SU-DHL-6 (cell line): ENCODE measurements around the gene FAM135A.

Experiments used
- H2AFZ ChIP-seq: fragments of 200-600 bp; sonication (generic); 2 replicates; pipeline ENCODE4 v1.6.1; 2014; ENCODE audit warnings: low read depth, mild to moderate bottlenecking, moderate library complexity, mixed read lengths, antibody characterized with exemption, low read length; ENCODE audit not compliant: severe bottlenecking
- H3F3A ChIP-seq: fragments of 200-600 bp; shearing (Covaris generic); 2 replicates; pipeline ENCODE4 v1.6.0; 2016; ENCODE audit warnings: antibody characterized with exemption, mild to moderate bottlenecking; ENCODE audit not compliant: insufficient read depth
- H3K27ac ChIP-seq: fragments of 200-600 bp; sonication (generic); 2 replicates; pipeline ENCODE4 v1.5.1; 2016; ENCODE audit warnings: low read depth, mild to moderate bottlenecking, low read length, moderate library complexity, mixed read lengths
- H3K27me3 ChIP-seq: fragments of 200-600 bp; sonication (generic), shearing (Covaris generic); 2 replicates; pipeline ENCODE4 v1.6.0; 2014; ENCODE audit warnings: mild to moderate bottlenecking, low read length
- H3K36me3 ChIP-seq: fragments of 200-600 bp; sonication (generic); 2 replicates; pipeline ENCODE4 v1.6.1; 2014; ENCODE audit warnings: mild to moderate bottlenecking, low read length, mixed read lengths
- H3K4me2 ChIP-seq: fragments of 300-600, 200-600 bp; shearing (Covaris generic), sonication (generic); 2 replicates; pipeline ENCODE4 v1.6.0; 2014; ENCODE audit warnings: low read length, low read depth, mild to moderate bottlenecking; ENCODE audit not compliant: poor library complexity, severe bottlenecking
- H3K4me3 ChIP-seq: fragments of 200-600 bp; sonication (generic); 2 replicates; pipeline ENCODE4 v1.5.1; 2014; ENCODE audit warnings: antibody characterized with exemption, low read length, mild to moderate bottlenecking, mixed read lengths; ENCODE audit not compliant: insufficient read depth, poor library complexity, severe bottlenecking
- H3K79me2 ChIP-seq: fragments of 200-600 bp; sonication (generic); 2 replicates; pipeline ENCODE4 v1.6.1; 2014; ENCODE audit warnings: mild to moderate bottlenecking, low read length, moderate library complexity; ENCODE audit not compliant: insufficient read depth
- H3K9ac ChIP-seq: fragments of 200-600 bp; sonication (generic); 2 replicates; pipeline ENCODE4 v1.7.0; 2014; ENCODE audit warnings: mild to moderate bottlenecking, low read length
- H3K9me2 ChIP-seq: fragments of 200-600 bp; sonication (generic); replicated peaks from 2 replicates; pipeline ENCODE4 v1.6.1; 2014; ENCODE audit warnings: low read length; ENCODE audit not compliant: insufficient read depth
- H3K9me3 ChIP-seq: fragments of 200-600 bp; sonication (generic); 2 replicates; pipeline ENCODE4 v1.6.1; 2014; ENCODE audit warnings: low read length, mixed read lengths; ENCODE audit not compliant: insufficient read depth
- H4K20me1 ChIP-seq: fragments of 200-600 bp; sonication (generic); 2 replicates; pipeline ENCODE4 v1.6.1; 2014; ENCODE audit warnings: low read depth, mild to moderate bottlenecking, antibody characterized with exemption, low read length, moderate library complexity, mixed read lengths
- CTCF ChIP-seq: fragments of 200-600 bp; sonication (generic); IDR thresholded peaks from one replicate; pipeline ENCODE4 v1.5.1; 2017; ENCODE audit warnings: antibody characterized with exemption, mild to moderate bottlenecking, low read length, moderate library complexity; ENCODE audit not compliant: insufficient read depth, poor library complexity, severe bottlenecking
- EZH2phosphoT487 ChIP-seq: fragments of 200-600 bp; sonication (generic), shearing (Covaris generic); conservative IDR thresholded peaks from 2 replicates; pipeline ENCODE4 v1.6.1; 2018; ENCODE audit warnings: mild to moderate bottlenecking, antibody characterized with exemption, low read length, moderate library complexity, mixed read lengths

Gene FAM135A

GRCh38 chr6:70506321-70506720, 93.0 kb downstream of the FAM135A start:
- Histone ChIP-seq H3K9me3 (peaks cover 8% of the 10 kb centered on the region; the same call in 1 of the 2 replicates), H3K27me3 (no peaks in the 10 kb centered on the region), H3K4me2 (no peak overlapping the region), H3K9me2 (no peaks in the 10 kb centered on the region), H3K4me3 (no peak overlapping the region), H3K36me3 (peaks cover 31% of the 10 kb centered on the region), H3K9ac (no peak overlapping the region), H3K79me2 (no peaks in the 10 kb centered on the region), H4K20me1 (no peaks in the 10 kb centered on the region), H3F3A (no peaks in the 10 kb centered on the region), H2AFZ (no peak overlapping the region), H3K27ac (no peak overlapping the region)
- TF ChIP-seq EZH2phosphoT487 (no peak), CTCF (no peak)

GRCh38 chr6:70507161-70507560, 93.9 kb downstream of the FAM135A start:
- Histone ChIP-seq H3K4me3 (no peak overlapping the region), H3K4me2 (no peak overlapping the region), H3K36me3 (peaks cover 30% of the 10 kb centered on the region), H2AFZ (no peak overlapping the region), H3K9me2 (no peaks in the 10 kb centered on the region), H3K27me3 (no peaks in the 10 kb centered on the region), H3K9ac (no peak overlapping the region), H3K9me3 (peaks cover 8% of the 10 kb centered on the region; the same call in 1 of the 2 replicates), H3K27ac (no peak overlapping the region), H3F3A (no peaks in the 10 kb centered on the region), H4K20me1 (no peaks in the 10 kb centered on the region), H3K79me2 (no peaks in the 10 kb centered on the region)
- TF ChIP-seq CTCF (no peak), EZH2phosphoT487 (no peak)

GRCh38 chr6:70508953-70509352, 95.6 kb downstream of the FAM135A start:
- Histone ChIP-seq H3K79me2 (no peaks in the 10 kb centered on the region), H3K9me2 (no peaks in the 10 kb centered on the region), H3F3A (no peaks in the 10 kb centered on the region), H3K9me3 (peaks cover 2% of the 10 kb centered on the region; the same call in 1 of the 2 replicates), H3K9ac (no peak overlapping the region), H3K4me3 (no peak overlapping the region), H3K4me2 (no peak overlapping the region), H2AFZ (no peak overlapping the region), H3K36me3 (peaks cover 12% of the 10 kb centered on the region), H3K27me3 (no peaks in the 10 kb centered on the region), H4K20me1 (no peaks in the 10 kb centered on the region), H3K27ac (no peak overlapping the region)
- TF ChIP-seq CTCF (no peak), EZH2phosphoT487 (no peak)
